Heart left ventricle (tissue), 16 donors: ENCODE measurements around the gene RIN3. TPM values are rescaled to one million over a fixed set of nuclear protein-coding genes. Genes with fewer than 3 reads are reported as not detected.
A peak's percentile ranks its signal among the peaks of the same experiment; 100 is the strongest.

Experiments
- ATAC-seq, 4 donors: fragments of 200-7000 bp; cut with Tn5 transposase; one replicate each; pipeline ENCODE4 v1.9.1; 2020 to 2022; ENCODE audit warnings: moderate library complexity in 4 of 4, mild to moderate bottlenecking in 3 of 4, moderate number of reproducible peaks in 1 of 4
- DNase-seq, 5 donors: peaks; one replicate each; pipeline ENCODE4 v3.0.0-alpha.2; 2020
- H3K27ac ChIP-seq, 12 donors: fragments of 200-600 bp; sonication (generic) in 4 of 12; one replicate each; pipeline versions ENCODE4 v1.5.0 to v1.8.0; 2016 to 2022; ENCODE audit warnings: mild to moderate bottlenecking in 2 of 12
- H3K27me3 ChIP-seq, 9 donors: fragments of 200-600 bp; sonication (generic) in 2 of 9; one replicate each; pipeline versions ENCODE4 v1.5.1 to v1.8.0; 2016 to 2022; ENCODE audit warnings: mild to moderate bottlenecking in 3 of 9
- H3K36me3 ChIP-seq, 9 donors: fragments of 200-600 bp; sonication (generic) in 2 of 9; one replicate each; pipeline versions ENCODE4 v1.5.0 to v1.8.0; 2018 to 2022; ENCODE audit warnings: mild to moderate bottlenecking in 2 of 9
- H3K4me1 ChIP-seq, 12 donors: fragments of 200-600 bp; sonication (generic) in 4 of 12; one replicate each; pipeline versions ENCODE4 v1.5.0 to v1.8.0; 2016 to 2022; ENCODE audit warnings: mild to moderate bottlenecking in 3 of 12
- H3K4me3 ChIP-seq, 12 donors: fragments of 200-600 bp; sonication (generic) in 4 of 12; one replicate each; pipeline versions ENCODE4 v1.5.0 to v1.8.0; 2017 to 2022; ENCODE audit warnings: mild to moderate bottlenecking in 9 of 12, moderate library complexity in 4 of 12
- H3K9me3 ChIP-seq, 12 donors: fragments of 200-600 bp; sonication (generic) in 4 of 12; one replicate each; pipeline versions ENCODE4 v1.5.0 to v1.8.0; 2016 to 2022; ENCODE audit warnings: mild to moderate bottlenecking in 1 of 12
- POLR2A ChIP-seq, 2 donors: fragments of 450-650 bp; IDR thresholded peaks; one replicate each; pipeline ENCODE4 v1.6.1; 2017; ENCODE audit warnings: antibody characterized with exemption in 2 of 2, mild to moderate bottlenecking in 2 of 2, moderate library complexity in 2 of 2
- WGBS, 4 donors: extraction: QIAGEN DNeasy Blood & Tissue Kit in 2 of 4; methylation state at CpG; one replicate each; pipeline versions ENCODE4 v1.1.5 to v1.1.7; 2013 to 2018; 5-methylcytosine and 5-hydroxymethylcytosine counted together
- intact Hi-C, 10 donors: fragments of 100-400 bp; cut with DNase I; formaldehyde crosslinking; loops; one replicate each; pipeline versions ENCODE4 v1.11.1 to v1.14.2; 2022
- polyA plus RNA-seq, 2 donors: library from polyadenylated mRNA; stranded (reverse); fragments of 200-250 nt; gene quantifications; one replicate each; pipeline ENCODE4 v1.2.3, GENCODE V29; 2013
- total RNA-seq, 9 donors: library from RNA; depleted of rRNA in 2 of 9; stranded (reverse); fragments of >200 nt in 2 of 9; fragmentation: NEBNext Ultra II Directional in 3 of 9; extraction: Animal tissue kit (Norgen Biotek cat#: 25700) in 3 of 9; gene quantifications; one replicate each; pipeline versions ENCODE4 v1.1.0 to v1.2.4, GENCODE V29; 2016 to 2023
- TF ChIP-seq, protein P1 (sequence below), 12 donors: fragments of 200-600 bp; sonication (generic) in 4 of 12; IDR thresholded peaks; one replicate each; pipeline versions ENCODE4 v1.5.0 to v1.8.0; 2018 to 2022; ENCODE audit warnings: antibody characterized with exemption in 12 of 12, mild to moderate bottlenecking in 5 of 12
- donor health status: ischemic (EF 13 %, LVEDD 7.1; RV severe dilation, severe dysfunction).
- donor health status: healthy with polysubstance abuse.
- donor health status: DM: no; HTN: yes; CAD: no.
- donor health status: DM: no; HTN: no; CAD: no.
- donor health status: ischemic (EF 25% LVEDD 6.9; RV normal size, moderate dysfunction).
- donor health status: ischemic (EF 25% LVEDD 5.7; RV mildly dilated, moderate dysfunction).
- donor health status: healthy.
- donor health status: DM: yes; HTN: yes; CAD: no.
- donor health status: ischemic (EF 35%, LVEDD 5.7; RV mildly dilated, moderate dysfunction).
- donor health status: nonischemic (EF 11% LVEDD 7.7; RV severe dilation, severe dysfunction).
- donor health status: DM: yes; HTN: yes; CAD: no.
- donor health status: PGD.
- donor health status: ischemic (EF 29% LVEDD 5.4; RV normal size, mild dysfunction).
- donor health status: nonischemic (EF 23%, LVEDD 6.1; RV moderate dilation, normal function).

RIN3 gene
- total and polyA plus RNA-seq, 11 donors: 8.6 to 37.0 (median 12.7) TPM

DNA sequence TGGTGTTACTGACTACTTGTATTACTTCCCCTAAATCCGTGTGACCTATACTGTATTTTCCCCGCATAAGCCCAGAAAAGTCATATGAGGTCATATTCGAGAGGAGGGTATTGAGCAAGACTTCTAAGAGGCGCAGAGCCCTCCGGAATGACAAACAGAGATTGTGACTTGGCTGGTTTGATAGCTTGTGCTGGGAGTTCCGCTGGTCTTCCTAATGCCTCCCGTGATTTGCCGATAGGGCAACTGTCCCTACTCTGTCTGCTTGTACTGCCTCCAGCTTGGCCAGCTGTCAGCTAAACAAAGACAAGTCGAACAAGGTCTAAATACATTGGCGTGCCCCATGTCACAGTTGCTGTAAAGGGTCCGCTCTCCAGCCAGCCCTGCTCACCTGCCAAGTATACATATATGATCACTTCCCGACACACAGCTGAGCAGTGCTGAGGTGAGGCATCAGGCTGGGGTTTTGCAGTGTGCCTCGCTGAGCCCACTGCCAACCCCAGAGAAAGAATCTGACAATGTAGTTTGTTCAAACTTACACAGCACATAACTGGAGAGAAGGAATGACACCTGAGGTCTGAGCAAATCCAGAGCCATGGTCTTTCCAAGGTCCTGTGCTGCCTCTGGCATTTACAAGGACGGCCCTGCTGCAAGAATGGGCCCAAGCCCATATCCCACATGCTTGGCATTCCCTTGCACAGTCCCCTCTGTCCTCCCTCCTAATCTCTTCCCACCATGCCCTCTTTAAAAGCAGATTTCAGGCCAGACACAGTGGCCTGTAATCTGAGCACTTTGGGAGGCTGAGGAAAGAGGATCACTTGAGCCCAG is 211.1 kb downstream of the RIN3 start:
- Histone ChIP-seq H3K4me1 (peaks cover 0 to 51% (median 31%) of the 10 kb centered on the region in 12 donors), H3K9me3 (peaks cover 0 to 3% (median 0%) of the 10 kb centered on the region in 12 donors), H3K27me3 (no peaks in the 10 kb centered on the region), H3K36me3 (peaks cover 0 to 19% (median 0%) of the 10 kb centered on the region in 9 donors), H3K4me3 (no peak overlapping the region), H3K27ac (peak overlapping the region in 11 of 12 donors; percentile 59 to 87 (median 73))
- intact Hi-C loops: no loop called here
- TF ChIP-seq POLR2A (IDR thresholded peaks at IDR 0.05): no peak
- TF ChIP-seq, protein P1, sequence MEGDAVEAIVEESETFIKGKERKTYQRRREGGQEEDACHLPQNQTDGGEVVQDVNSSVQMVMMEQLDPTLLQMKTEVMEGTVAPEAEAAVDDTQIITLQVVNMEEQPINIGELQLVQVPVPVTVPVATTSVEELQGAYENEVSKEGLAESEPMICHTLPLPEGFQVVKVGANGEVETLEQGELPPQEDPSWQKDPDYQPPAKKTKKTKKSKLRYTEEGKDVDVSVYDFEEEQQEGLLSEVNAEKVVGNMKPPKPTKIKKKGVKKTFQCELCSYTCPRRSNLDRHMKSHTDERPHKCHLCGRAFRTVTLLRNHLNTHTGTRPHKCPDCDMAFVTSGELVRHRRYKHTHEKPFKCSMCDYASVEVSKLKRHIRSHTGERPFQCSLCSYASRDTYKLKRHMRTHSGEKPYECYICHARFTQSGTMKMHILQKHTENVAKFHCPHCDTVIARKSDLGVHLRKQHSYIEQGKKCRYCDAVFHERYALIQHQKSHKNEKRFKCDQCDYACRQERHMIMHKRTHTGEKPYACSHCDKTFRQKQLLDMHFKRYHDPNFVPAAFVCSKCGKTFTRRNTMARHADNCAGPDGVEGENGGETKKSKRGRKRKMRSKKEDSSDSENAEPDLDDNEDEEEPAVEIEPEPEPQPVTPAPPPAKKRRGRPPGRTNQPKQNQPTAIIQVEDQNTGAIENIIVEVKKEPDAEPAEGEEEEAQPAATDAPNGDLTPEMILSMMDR (IDR thresholded peaks at IDR 0.05): no peak
- DNase-seq: peak in 4 of 5 donors; percentile 37 to 68 (median 57)
- 49 to 59% (median 54%) methylated on average over 14 of the region's 14 CpGs for WGBS, 4 donors
- ATAC-seq: peak; percentile 69 to 90 (median 81)

DNA sequence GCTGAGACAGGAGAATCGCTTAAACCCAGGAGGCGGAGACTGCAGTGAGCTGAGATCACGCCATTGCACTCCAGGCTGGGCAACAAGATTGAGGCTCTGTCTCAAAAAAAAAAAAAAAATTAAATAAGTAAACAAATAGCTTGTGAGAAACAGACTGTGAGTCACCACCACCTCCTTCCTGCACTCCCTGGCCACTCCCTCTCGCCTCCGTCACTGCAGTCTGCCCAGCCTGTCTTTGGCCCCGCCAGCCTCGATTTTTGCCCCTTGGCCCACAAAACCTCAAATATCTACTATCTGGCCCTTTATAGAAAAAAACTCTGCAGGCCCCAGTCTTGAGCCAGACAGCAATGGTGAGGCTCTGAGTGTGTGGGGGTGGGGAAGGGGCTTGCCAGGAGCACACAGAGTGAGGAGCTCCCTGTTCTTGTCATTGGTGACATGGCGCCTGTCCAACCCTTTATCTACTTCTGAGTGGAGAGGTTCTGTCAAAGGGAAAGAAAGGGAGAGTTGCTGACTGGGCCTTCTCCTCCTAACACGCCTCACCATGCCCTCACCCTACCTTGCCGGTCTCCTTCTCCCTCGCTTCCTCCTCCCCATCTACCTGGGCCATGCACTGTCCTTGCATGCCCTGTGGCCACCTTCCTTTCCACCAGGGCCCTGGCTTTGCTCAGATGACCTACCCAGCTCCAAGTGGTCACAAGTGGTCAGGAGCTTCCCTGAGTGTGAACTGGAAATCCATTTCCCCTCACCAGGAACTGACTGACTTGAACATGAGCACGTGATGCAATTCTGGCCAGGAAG is 212.8 kb downstream of the RIN3 start:
- DNase-seq: peak; percentile 49 to 78 (median 58)
- intact Hi-C loops: no loop called here
- 77 to 84% (median 78%) methylated on average over 12 of the region's 12 CpGs for WGBS, 4 donors
- no peak for TF ChIP-seq POLR2A (IDR thresholded peaks at IDR 0.05)
- TF ChIP-seq, protein P1 (IDR thresholded peaks at IDR 0.05): no peak
- Histone ChIP-seq H3K36me3 (peaks cover 0 to 27% (median 14%) of the 10 kb centered on the region in 9 donors), H3K27ac (peak overlapping the region in 9 of 12 donors; percentile 29 to 87 (median 68)), H3K9me3 (peaks cover 0 to under 1% (median 0%) of the 10 kb centered on the region in 12 donors), H3K4me1 (peaks cover 0 to 62% (median 28%) of the 10 kb centered on the region in 12 donors), H3K27me3 (no peaks in the 10 kb centered on the region), H3K4me3 (no peak overlapping the region)
- ATAC-seq: peak; percentile 11 to 75 (median 55)

DNA sequence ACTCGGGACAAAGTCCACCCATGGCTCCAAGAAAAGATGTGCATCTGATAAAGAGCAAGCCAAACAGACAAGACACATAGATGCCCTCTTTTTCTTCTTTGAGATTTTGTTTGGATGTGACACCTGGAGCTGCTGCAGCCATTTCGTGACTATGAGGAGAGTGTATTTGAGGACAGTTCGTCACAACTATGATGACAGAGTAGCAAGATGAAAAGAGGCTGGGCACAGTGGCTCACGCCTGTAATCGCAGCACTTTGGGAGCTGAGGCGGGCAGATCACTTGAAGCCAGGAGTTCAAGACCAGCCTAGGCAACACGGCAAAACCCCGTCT is 213.3 kb downstream of the RIN3 start:
- intact Hi-C loops: no loop called here
- peaks cover 0 to 27% (median 19%) of the 10 kb centered on the region in 9 donors for H3K36me3 ChIP-seq
- DNase-seq: no peak
- H3K9me3 ChIP-seq: no peaks in the 10 kb centered on the region
- peak overlapping the region in 6 of 12 donors; percentile 45 to 87 (median 72) for H3K27ac ChIP-seq
- H3K27me3 ChIP-seq: no peaks in the 10 kb centered on the region
- WGBS, 4 donors: 86 to 91% (median 87%) methylated on average over 8 of the region's 8 CpGs
- TF ChIP-seq, protein P1 (IDR thresholded peaks at IDR 0.05): no peak
- no peak for TF ChIP-seq POLR2A (IDR thresholded peaks at IDR 0.05)
- ATAC-seq: no peak
- peaks cover 0 to 62% (median 27%) of the 10 kb centered on the region in 12 donors for H3K4me1 ChIP-seq
- no peak overlapping the region for H3K4me3 ChIP-seq
